Vagina (tissue), 2 donors: ENCODE data around the gene TENM4.

Experiments used
- POLR2A ChIP-seq, 2 donors: fragments of 450-650 bp; IDR thresholded peaks; one replicate each; pipeline ENCODE4 v1.6.1; 2017; ENCODE audit warnings: antibody characterized with exemption in 2 of 2, mild to moderate bottlenecking in 2 of 2, moderate library complexity in 2 of 2
- POLR2AphosphoS5 ChIP-seq, 2 donors: sonication (generic); formaldehyde crosslinking; IDR thresholded peaks; one replicate each; pipeline ENCODE4 v1.9.0; 2017; ENCODE audit warnings: antibody characterized with exemption in 2 of 2, mild to moderate bottlenecking in 2 of 2, low read depth in 1 of 2; ENCODE audit not compliant: insufficient read depth in 1 of 2
- TF ChIP-seq, protein P1 (sequence below), 3 experiments: fragments of 450-650 bp in 2 of 3; fragments of 200-600 bp in 1 of 3; sonication (generic) in 1 of 3; IDR thresholded peaks; one replicate each; pipeline ENCODE4 v1.5.1; 2017 to 2019; ENCODE audit warnings: antibody characterized with exemption in 3 of 3, mild to moderate bottlenecking in 2 of 3, moderate library complexity in 2 of 3

DNA sequence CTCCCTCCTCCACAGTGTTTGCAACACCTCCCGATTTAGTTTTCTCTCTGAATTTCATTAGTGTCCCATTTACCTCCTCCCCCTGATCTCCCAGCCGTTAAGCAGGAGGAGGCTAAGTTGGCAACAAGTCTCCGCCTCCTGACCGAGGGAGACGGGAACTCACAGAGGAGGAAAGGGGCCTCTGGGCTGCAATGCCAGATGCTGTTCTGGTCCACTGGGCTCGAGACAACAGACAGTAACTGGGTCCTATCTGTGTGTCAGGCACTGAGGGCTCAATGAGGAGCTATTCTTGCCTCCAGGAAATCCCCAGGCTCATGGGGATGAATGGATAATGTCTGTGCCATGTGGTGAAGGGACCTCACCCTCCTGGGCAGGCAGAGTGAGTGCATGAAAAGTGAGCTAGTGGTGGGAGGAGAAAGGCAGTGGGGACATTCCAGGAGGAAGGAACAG lies 228.1 kb downstream of the TENM4 start:
- TF ChIP-seq POLR2A (IDR thresholded peaks at IDR 0.05): no peak
- TF ChIP-seq, protein P1, sequence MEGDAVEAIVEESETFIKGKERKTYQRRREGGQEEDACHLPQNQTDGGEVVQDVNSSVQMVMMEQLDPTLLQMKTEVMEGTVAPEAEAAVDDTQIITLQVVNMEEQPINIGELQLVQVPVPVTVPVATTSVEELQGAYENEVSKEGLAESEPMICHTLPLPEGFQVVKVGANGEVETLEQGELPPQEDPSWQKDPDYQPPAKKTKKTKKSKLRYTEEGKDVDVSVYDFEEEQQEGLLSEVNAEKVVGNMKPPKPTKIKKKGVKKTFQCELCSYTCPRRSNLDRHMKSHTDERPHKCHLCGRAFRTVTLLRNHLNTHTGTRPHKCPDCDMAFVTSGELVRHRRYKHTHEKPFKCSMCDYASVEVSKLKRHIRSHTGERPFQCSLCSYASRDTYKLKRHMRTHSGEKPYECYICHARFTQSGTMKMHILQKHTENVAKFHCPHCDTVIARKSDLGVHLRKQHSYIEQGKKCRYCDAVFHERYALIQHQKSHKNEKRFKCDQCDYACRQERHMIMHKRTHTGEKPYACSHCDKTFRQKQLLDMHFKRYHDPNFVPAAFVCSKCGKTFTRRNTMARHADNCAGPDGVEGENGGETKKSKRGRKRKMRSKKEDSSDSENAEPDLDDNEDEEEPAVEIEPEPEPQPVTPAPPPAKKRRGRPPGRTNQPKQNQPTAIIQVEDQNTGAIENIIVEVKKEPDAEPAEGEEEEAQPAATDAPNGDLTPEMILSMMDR (IDR thresholded peaks at IDR 0.05): no peak
- no peak for TF ChIP-seq POLR2AphosphoS5 (IDR thresholded peaks at IDR 0.05; ENCODE audit: insufficient read depth in 1 of 2, low read depth in 1 of 2)
